Measurements from ENCODE around the gene ST8SIA6. TPM values are rescaled to one million over a fixed set of nuclear protein-coding genes. Genes with fewer than 3 reads are reported as not detected.
A peak's percentile ranks its signal among the peaks of the same experiment; 100 is the strongest.

Gene ST8SIA6
- total RNA-seq, 1 donor from 2014 or later: 0.23 TPM

DNA sequence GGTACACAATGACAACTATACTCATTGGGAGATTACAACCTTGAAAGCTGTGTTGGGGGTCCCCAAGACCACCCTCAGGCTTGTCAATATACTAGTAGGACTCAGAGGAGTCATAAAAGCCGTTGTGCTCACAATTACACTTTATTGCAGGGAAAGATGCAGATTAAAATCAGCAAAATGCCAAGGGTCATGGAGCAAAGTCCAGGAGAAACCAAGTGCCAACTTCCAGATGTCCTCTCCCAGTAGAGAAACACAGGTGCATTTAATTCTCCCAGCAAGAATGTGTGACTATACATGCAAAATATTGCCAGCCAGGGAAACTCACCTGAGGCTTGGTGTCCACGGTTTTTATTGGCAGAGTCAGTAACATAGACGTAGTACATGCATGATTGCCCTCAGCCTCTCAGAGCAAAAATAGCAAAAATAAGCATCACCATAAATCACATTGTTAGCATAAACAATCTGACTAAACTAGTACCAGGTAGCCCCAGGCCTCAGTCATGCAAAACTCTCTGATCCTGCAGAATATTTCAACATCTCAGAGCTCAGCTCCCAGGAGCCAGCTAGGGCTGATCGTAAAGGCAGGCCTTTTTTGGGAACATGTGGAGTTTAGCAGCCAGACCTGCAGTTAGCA is 175.7 kb downstream of the ST8SIA6 start:
- TF ChIP-seq, protein P1, sequence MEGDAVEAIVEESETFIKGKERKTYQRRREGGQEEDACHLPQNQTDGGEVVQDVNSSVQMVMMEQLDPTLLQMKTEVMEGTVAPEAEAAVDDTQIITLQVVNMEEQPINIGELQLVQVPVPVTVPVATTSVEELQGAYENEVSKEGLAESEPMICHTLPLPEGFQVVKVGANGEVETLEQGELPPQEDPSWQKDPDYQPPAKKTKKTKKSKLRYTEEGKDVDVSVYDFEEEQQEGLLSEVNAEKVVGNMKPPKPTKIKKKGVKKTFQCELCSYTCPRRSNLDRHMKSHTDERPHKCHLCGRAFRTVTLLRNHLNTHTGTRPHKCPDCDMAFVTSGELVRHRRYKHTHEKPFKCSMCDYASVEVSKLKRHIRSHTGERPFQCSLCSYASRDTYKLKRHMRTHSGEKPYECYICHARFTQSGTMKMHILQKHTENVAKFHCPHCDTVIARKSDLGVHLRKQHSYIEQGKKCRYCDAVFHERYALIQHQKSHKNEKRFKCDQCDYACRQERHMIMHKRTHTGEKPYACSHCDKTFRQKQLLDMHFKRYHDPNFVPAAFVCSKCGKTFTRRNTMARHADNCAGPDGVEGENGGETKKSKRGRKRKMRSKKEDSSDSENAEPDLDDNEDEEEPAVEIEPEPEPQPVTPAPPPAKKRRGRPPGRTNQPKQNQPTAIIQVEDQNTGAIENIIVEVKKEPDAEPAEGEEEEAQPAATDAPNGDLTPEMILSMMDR (conservative IDR thresholded peaks at IDR 0.05; ENCODE audit: low read depth, low read length): no peak
- no peak overlapping the region for H3K4me3 ChIP-seq (ENCODE audit: low read depth, low read length)
- DNase-seq (ENCODE audit: low read depth): peak; percentile 19

DNA sequence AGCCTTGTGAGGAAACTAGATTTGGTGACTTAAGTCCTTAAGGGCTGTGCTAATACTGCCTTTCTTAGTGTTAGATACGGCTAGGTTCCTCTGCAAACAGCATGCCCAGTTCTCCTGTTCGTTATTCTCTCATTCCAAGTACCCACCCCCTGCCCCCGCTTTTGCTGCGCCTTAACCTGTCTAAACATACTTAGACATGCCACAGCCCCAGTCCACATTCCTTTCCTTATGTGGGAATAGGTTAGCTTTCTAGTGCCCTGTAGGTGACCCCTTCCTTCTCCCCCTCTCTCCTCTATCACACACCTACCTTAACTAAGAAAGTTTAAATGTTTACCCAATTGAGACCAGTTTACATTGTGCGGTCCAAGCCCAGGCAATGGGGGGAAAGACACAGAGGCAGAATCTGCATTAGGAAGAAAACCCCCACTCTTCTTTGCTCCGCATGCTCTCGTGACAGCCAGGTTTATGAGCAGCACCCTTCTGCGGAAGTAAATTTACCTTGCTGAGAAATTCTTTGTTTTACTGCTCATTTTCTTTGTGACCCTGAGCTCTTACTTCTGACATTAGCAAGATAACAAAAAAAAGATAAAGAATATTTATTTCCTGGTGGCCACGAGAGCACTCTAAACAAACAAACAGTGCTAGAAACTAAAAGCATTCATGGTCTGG is 177.5 kb downstream of the ST8SIA6 start:
- DNase-seq (ENCODE audit: low read depth): no peak
- no peak overlapping the region for H3K4me3 ChIP-seq (ENCODE audit: low read depth, low read length)
- TF ChIP-seq, protein P1 (conservative IDR thresholded peaks at IDR 0.05; ENCODE audit: low read depth, low read length): no peak

DNA sequence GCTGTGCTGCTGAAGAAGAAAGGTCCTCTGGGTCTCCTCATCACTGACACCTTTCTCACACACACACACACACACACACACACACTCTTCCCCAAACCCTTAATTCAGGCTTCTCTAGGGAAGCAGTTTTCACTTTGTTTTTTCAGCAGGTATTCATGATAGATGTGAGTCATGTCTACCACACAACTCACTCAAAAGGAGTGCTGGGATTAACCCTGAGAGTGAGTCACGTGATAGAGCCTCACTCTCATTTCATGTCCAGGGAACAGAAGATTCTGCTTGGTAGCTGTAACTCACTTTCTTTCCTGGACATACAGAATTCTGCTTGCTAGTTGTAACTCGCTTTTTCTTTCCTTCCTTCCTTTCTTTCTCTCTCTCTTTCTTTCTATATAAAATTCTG is 181.0 kb downstream of the ST8SIA6 start:
- TF ChIP-seq, protein P1 (conservative IDR thresholded peaks at IDR 0.05; ENCODE audit: low read depth, low read length): no peak
- peak; percentile 48 for DNase-seq (ENCODE audit: low read depth)

DNA sequence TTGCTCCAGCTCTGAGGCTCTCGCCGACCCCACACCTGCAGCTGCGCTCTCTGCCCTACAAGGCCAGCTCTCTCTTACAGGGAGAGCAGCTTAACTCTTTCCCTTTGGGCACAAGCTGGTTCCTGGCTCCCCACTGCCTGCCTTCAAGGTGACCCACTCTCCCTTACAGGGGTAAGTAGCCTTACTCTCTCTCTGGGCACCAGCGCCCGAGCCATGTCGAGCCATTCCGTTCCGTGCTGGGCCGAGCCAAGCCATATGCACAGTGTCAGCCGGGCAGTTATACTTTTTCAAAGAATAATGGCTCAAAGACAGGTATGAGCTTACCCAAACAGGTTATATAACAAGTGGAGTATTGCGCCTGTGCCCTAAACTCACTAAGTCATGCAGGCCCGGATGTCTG is 181.7 kb downstream of the ST8SIA6 start:
- TF ChIP-seq, protein P1 (conservative IDR thresholded peaks at IDR 0.05; ENCODE audit: low read depth, low read length): no peak
- H3K4me3 ChIP-seq (ENCODE audit: low read depth, low read length): no peak overlapping the region
- no peak for DNase-seq (ENCODE audit: low read depth)

More for the DNA sequence above, 181.0 kb downstream of the ST8SIA6 start:
- no peak overlapping the region for H3K4me3 ChIP-seq (ENCODE audit: low read depth, low read length)

Other genes starting within 250 kb of the ST8SIA6 start
- gene VIM, start 226.4 kb downstream of the ST8SIA6 start, total RNA-seq: 4,845 and 5,023 TPM in 2 replicates
- 17.3 and 22.7 TPM in 2 replicates for gene HACD1, start 162.8 kb upstream of the ST8SIA6 start, total RNA-seq
- gene STAM, start 189.6 kb upstream of the ST8SIA6 start, total RNA-seq: 21.6 and 22.0 TPM in 2 replicates

Measured in epithelial cell of proximal tubule (primary cell).